GM23338 (cell line): Measurements from ENCODE around the gene TNS1. TPM values are rescaled to one million over a fixed set of nuclear protein-coding genes. Genes with fewer than 3 reads are reported as not detected.

Experiments used
- ATAC-seq: fragments of 200-7000 bp; cut with Tn5 transposase; 3 replicates; pipeline ENCODE4 v1.9.1; 2020
- DNase-seq: peaks from one replicate; pipeline ENCODE4 v3.0.0-alpha.2; 2015; ENCODE audit warnings: low spot score
- H2AFZ ChIP-seq: fragments of 200-600 bp; sonication (generic); 2 replicates; pipeline ENCODE4 v1.8.0; 2016; ENCODE audit warnings: antibody characterized with exemption, mild to moderate bottlenecking, moderate library complexity
- H3F3A ChIP-seq: fragments of 200-600 bp; sonication (generic); replicated peaks from 2 replicates; pipeline ENCODE4 v1.8.0; 2017; ENCODE audit warnings: antibody characterized with exemption, mixed run types, low read depth
- H3K27ac ChIP-seq: fragments of 200-600 bp; sonication (generic); 2 replicates; pipeline ENCODE4 v1.6.1; 2016; ENCODE audit warnings: low read depth
- H3K27me3 ChIP-seq: fragments of 200-600 bp; sonication (generic); 2 replicates; pipeline ENCODE4 v1.8.0; 2016; ENCODE audit warnings: mild to moderate bottlenecking, mixed run types, moderate library complexity; ENCODE audit not compliant: insufficient read depth
- H3K36me3 ChIP-seq: fragments of 200-600 bp; sonication (generic); 2 replicates; pipeline ENCODE4 v1.8.0; 2016; ENCODE audit warnings: mild to moderate bottlenecking; ENCODE audit not compliant: insufficient read depth
- H3K4me1 ChIP-seq: fragments of 200-600 bp; sonication (generic); 2 replicates; pipeline ENCODE4 v1.8.0; 2016; ENCODE audit warnings: mild to moderate bottlenecking, moderate library complexity; ENCODE audit not compliant: insufficient read depth
- H3K4me2 ChIP-seq: fragments of 200-600 bp; sonication (generic); 2 replicates; pipeline ENCODE4 v1.7.1; 2017; ENCODE audit warnings: mixed run types
- H3K4me3 ChIP-seq: fragments of 200-600 bp; sonication (generic); 2 replicates; pipeline ENCODE4 v1.6.1; 2016; ENCODE audit warnings: mixed run types
- H3K79me2 ChIP-seq: fragments of 200-600 bp; sonication (generic); replicated peaks from 2 replicates; pipeline ENCODE4 v1.8.0; 2017; ENCODE audit warnings: mild to moderate bottlenecking; ENCODE audit not compliant: insufficient read depth
- H3K9me2 ChIP-seq: fragments of 200-600 bp; sonication (generic); 2 replicates; pipeline ENCODE4 v1.8.0; 2017; ENCODE audit not compliant: insufficient read depth
- H4K20me1 ChIP-seq: fragments of 200-600 bp; sonication (generic); replicated peaks from 2 replicates; pipeline ENCODE4 v1.8.0; 2017; ENCODE audit warnings: mild to moderate bottlenecking; ENCODE audit not compliant: insufficient read depth
- H3K27ac Mint-ChIP-seq: 2 replicates; pipeline ENCODE4 v1.8.0; 2020; ENCODE audit warnings: inconsistent platforms, mild to moderate bottlenecking, moderate library complexity, mixed read lengths
- H3K27me3 Mint-ChIP-seq: 3 replicates; pipeline ENCODE4 v1.8.0; 2022; ENCODE audit warnings: low read depth, mild to moderate bottlenecking, moderate library complexity, mixed read lengths, inconsistent platforms; ENCODE audit not compliant: insufficient read depth, poor library complexity
- H3K36me3 Mint-ChIP-seq: 3 replicates; pipeline ENCODE4 v1.8.0; 2021; ENCODE audit warnings: low read depth, mild to moderate bottlenecking, inconsistent platforms, moderate library complexity, mixed read lengths
- H3K4me1 Mint-ChIP-seq: 3 replicates; pipeline ENCODE4 v1.8.0; 2020; ENCODE audit warnings: mild to moderate bottlenecking, inconsistent platforms, mixed read lengths
- H3K4me3 Mint-ChIP-seq: 3 replicates; pipeline ENCODE4 v1.8.0; 2021; ENCODE audit warnings: moderate library complexity, mild to moderate bottlenecking, inconsistent platforms, mixed read lengths
- H3K9me3 Mint-ChIP-seq: 3 replicates; pipeline ENCODE4 v1.8.0; 2020; ENCODE audit warnings: moderate library complexity, mild to moderate bottlenecking, inconsistent platforms, mixed read lengths
- JUNB ChIP-seq: IDR thresholded peaks from one replicate; pipeline ENCODE4 v1.6.1; 2016; ENCODE audit warnings: antibody characterized with exemption; ENCODE audit not compliant: unreplicated experiment
- NANOG ChIP-seq: IDR thresholded peaks from 2 replicates; pipeline ENCODE4 v1.6.1; 2016; ENCODE audit warnings: antibody characterized with exemption, borderline replicate concordance
- POLR2AphosphoS5 ChIP-seq: IDR thresholded peaks from 2 replicates; pipeline ENCODE4 v1.6.1; 2016; ENCODE audit warnings: antibody characterized with exemption, low read depth
- STAT1 ChIP-seq: IDR thresholded peaks from one replicate; pipeline ENCODE4 v1.6.1; 2016; ENCODE audit warnings: antibody characterized with exemption; ENCODE audit not compliant: unreplicated experiment
- ZNF114 ChIP-seq: fragments of 250-450 bp; sonication (Bioruptor Pico); IDR thresholded peaks from 2 replicates; pipeline ENCODE4 v1.5.0; 2020; ENCODE audit warnings: mild to moderate bottlenecking, moderate library complexity
- ZNF462 ChIP-seq: fragments of 250-450 bp; sonication (Bioruptor Pico); IDR thresholded peaks from 2 replicates; pipeline ENCODE4 v1.5.0; 2020; ENCODE audit warnings: mild to moderate bottlenecking, moderate library complexity
- polyA plus RNA-seq: library from polyadenylated mRNA; unstranded; fragments of >200 nt; fragmentation: Nextera tagmentation; extraction: Ambion mirVana; gene quantifications from 2 replicates; pipeline ENCODE4 v1.2.1, GENCODE V29; 2016
- total RNA-seq: library from RNA; depleted of rRNA; stranded (reverse); fragments of >200 nt; shearing (Covaris generic); gene quantifications from 2 replicates; pipeline ENCODE4 v1.2.3, GENCODE V29; 2014

Gene TNS1
- total and polyA plus RNA-seq, 2 experiments from 2014 or later = 2.0 to 7.4 TPM

- no peak for TF ChIP-seq ZNF462 (CRISPR knock-in tag)
- no peak for TF ChIP-seq NANOG
Observed at GRCh38 chr2:217849154-217849975, 153.4 kb downstream of the TNS1 start (continued).

DNA sequence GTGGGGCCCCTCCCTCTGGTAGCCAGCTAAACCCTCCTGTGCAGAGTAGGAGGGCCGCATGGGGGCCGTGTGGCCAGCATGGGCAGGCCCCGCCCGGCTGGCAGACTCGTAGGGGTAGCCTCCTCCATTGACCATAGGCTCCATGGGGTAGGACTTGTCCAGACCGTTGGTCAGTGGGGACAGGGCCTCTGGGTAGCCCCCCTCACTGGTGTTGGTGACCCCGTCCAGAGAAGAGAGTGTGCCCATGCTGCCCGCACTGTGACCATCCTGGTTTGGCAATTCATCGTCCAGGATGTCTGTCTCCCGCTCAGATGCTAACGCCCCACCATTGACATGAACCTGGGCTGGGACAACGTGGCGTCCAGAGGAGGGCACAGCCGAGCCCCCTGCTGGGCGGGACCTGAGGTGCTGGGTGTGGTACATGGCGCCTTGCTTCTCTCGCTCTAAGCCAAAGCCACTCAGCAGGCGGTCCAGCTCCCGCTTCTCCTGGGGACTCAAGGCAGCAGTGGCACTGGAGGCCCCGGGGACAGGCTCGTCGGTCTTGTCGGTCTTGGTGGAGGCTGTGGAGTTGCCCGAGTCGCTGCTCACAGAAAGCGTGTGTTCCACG lies 154.3 kb downstream of the TNS1 start:
- Histone ChIP-seq H4K20me1 (no peaks in the 10 kb centered on the region), H3F3A (no peaks in the 10 kb centered on the region), H3K4me2 (no peak overlapping the region), H3K27ac (no peak overlapping the region), H3K4me3 (no peak overlapping the region), H3K4me1 (no peaks in the 10 kb centered on the region), H3K27me3 (no peaks in the 10 kb centered on the region), H3K79me2 (no peaks in the 10 kb centered on the region), H2AFZ (no peak overlapping the region), H3K9me2 (0 out of 2 replicates have a peak, but pooled peaks cover 1% of the 10 kb centered on the region), H3K36me3 (no peaks in the 10 kb centered on the region)
- Mint-ChIP-seq H3K36me3 (no peaks in the 10 kb centered on the region), H3K4me1 (no peaks in the 10 kb centered on the region), H3K27ac (no peak overlapping the region), H3K4me3 (no peak overlapping the region), H3K9me3 (no peaks in the 10 kb centered on the region), H3K27me3 (no peaks in the 10 kb centered on the region)
- ATAC-seq (no peak), DNase-seq (no peak)
- no peak for TF ChIP-seq JUNB
- no peak for TF ChIP-seq NANOG
- TF ChIP-seq STAT1 = no peak
- TF ChIP-seq ZNF114 (CRISPR knock-in tag) = no peak
- no peak for TF ChIP-seq POLR2AphosphoS5
- no peak for TF ChIP-seq ZNF462 (CRISPR knock-in tag)
